CD8-positive, alpha-beta memory T cell (primary cell): ENCODE data around the gene CACNA1B. TPM values are rescaled to one million over a fixed set of nuclear protein-coding genes. Genes with fewer than 3 reads are reported as not detected.
"Not testable (repeated sequence)": the region's sequence is repeated elsewhere in the genome, so short reads cannot be mapped to it uniquely, and the experiment has no call there.

Experiments
- CTCF ChIA-PET: fragments of 350-600 bp; sonication (Branson Sonifier 250); formaldehyde crosslinking; loops from one replicate; lab custom pipeline; 2021; ENCODE audit warnings: antibody characterized with exemption; lab: Charles Lee
- POLR2A ChIA-PET: fragments of 350-600 bp; sonication (Branson Sonifier 250); formaldehyde crosslinking; loops from one replicate; lab custom pipeline; 2021; ENCODE audit warnings: antibody characterized with exemption; lab: Charles Lee
- DNase-seq, 5 donors: peaks; one replicate each; pipeline versions ENCODE4 v3.0.0 to v3.0.0-alpha.2; 2020 to 2022; ENCODE audit warnings: mixed read lengths in 1 of 5
- H3K27ac ChIP-seq: one replicate; pipeline ENCODE4 v1.7.0; 2013; ENCODE audit warnings: low read depth, mild to moderate bottlenecking, low read length, moderate library complexity
- H3K27me3 ChIP-seq: 2 replicates; pipeline ENCODE4 v1.7.0; 2013; ENCODE audit warnings: low read length, mild to moderate bottlenecking; ENCODE audit not compliant: insufficient read depth, poor library complexity, severe bottlenecking
- H3K36me3 ChIP-seq: 2 replicates; pipeline ENCODE4 v1.7.0; 2013; ENCODE audit warnings: mild to moderate bottlenecking, low read length, moderate library complexity; ENCODE audit not compliant: insufficient read depth
- H3K4me1 ChIP-seq: 2 replicates; pipeline ENCODE4 v1.7.0; 2013; ENCODE audit warnings: mild to moderate bottlenecking, low read length, moderate library complexity; ENCODE audit not compliant: insufficient read depth
- H3K4me3 ChIP-seq: 2 replicates; pipeline ENCODE4 v1.7.0; 2013; ENCODE audit warnings: mild to moderate bottlenecking, low read length
- H3K9me3 ChIP-seq: 2 replicates; pipeline ENCODE4 v1.7.0; 2013; ENCODE audit warnings: mild to moderate bottlenecking, low read length
- H3K27ac Mint-ChIP-seq, 8 donors: one replicate each; pipeline ENCODE4 v1.8.0; 2020 to 2021; ENCODE audit warnings: mixed read lengths in 8 of 8, mild to moderate bottlenecking in 6 of 8, inconsistent platforms in 3 of 8, moderate library complexity in 3 of 8
- H3K27me3 Mint-ChIP-seq, 2 donors: one replicate each; pipeline ENCODE4 v1.8.0; 2020 to 2021; ENCODE audit warnings: mixed read lengths in 2 of 2, mild to moderate bottlenecking in 1 of 2, moderate library complexity in 1 of 2
- H3K36me3 Mint-ChIP-seq, 3 donors: one replicate each; pipeline ENCODE4 v1.8.0; 2020 to 2021; ENCODE audit warnings: mixed read lengths in 3 of 3, inconsistent platforms in 1 of 3, mild to moderate bottlenecking in 1 of 3
- H3K4me1 Mint-ChIP-seq, 3 donors: one replicate each; pipeline ENCODE4 v1.8.0; 2020 to 2021; ENCODE audit warnings: mixed read lengths in 3 of 3, inconsistent platforms in 1 of 3, mild to moderate bottlenecking in 1 of 3
- H3K4me3 Mint-ChIP-seq, 7 donors: one replicate each; pipeline ENCODE4 v1.8.0; 2020 to 2021; ENCODE audit warnings: mixed read lengths in 7 of 7, mild to moderate bottlenecking in 6 of 7, moderate library complexity in 4 of 7, inconsistent platforms in 2 of 7
- H3K9me3 Mint-ChIP-seq, 5 donors: one replicate each; pipeline ENCODE4 v1.8.0; 2020 to 2022; ENCODE audit warnings: mixed read lengths in 5 of 5, mild to moderate bottlenecking in 3 of 5, moderate library complexity in 2 of 5, inconsistent platforms in 1 of 5
- polyA plus RNA-seq: library from polyadenylated mRNA; unstranded; fragments of 300-500 nt; fragmentation: Illumina TruSeq; gene quantifications from one replicate; pipeline ENCODE4 v1.2.3, GENCODE V29; 2021
- total RNA-seq, 2 experiments: library from RNA; stranded (reverse); gene quantifications; one replicate each; pipeline ENCODE4 v1.2.3, GENCODE V29; 2021

The CACNA1B gene
- total and polyA plus RNA-seq, 3 experiments from 2014 or later: not detected

GRCh38 chr9:138166793-138167192, 289.2 kb downstream of the CACNA1B start:
- H3K4me3 ChIP-seq, CTCF ChIA-PET, H3K36me3 ChIP-seq, H3K27me3 ChIP-seq, H3K4me3 Mint-ChIP-seq, H3K9me3 Mint-ChIP-seq, H3K4me1 ChIP-seq, H3K4me1 Mint-ChIP-seq, H3K9me3 ChIP-seq, H3K36me3 Mint-ChIP-seq, H3K27ac Mint-ChIP-seq, H3K27ac ChIP-seq, DNase-seq, POLR2A ChIA-PET: not testable (repeated sequence)
- H3K27me3 Mint-ChIP-seq: peaks cover 6 to 19% of the 10 kb centered on the region in 2 donors
